Stimulated activated CD4-positive, alpha-beta T cell treated with anti-CD3 and anti-CD28 coated beads, Interleukin-15, amount 100 ng/mL, for 24 hours (primary cell): Measurements from ENCODE around the gene FBXL17.

Experiments used
- DNase-seq: peaks from one replicate; pipeline ENCODE4 v3.0.0-alpha.2; 2020

The FBXL17 gene

DNA sequence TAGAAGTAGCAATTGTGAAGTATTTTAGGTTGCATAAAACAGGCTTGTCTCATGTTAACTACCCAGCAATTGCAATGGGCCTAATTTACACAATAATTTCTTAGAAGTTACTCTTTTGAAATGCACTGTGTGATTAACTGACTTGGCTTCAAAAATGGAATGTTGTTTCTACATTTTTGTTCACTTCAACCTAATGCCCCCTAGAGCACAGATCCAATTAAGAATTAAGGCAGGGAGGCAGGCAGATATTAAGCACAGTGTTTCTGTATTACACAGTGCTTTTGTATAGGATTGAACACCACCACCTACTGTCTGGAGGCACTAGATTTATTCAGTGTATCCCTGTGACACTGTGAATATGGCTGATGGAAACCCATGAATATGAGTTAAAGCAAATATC is 302.1 kb downstream of the FBXL17 start:
- no peak for DNase-seq

DNA sequence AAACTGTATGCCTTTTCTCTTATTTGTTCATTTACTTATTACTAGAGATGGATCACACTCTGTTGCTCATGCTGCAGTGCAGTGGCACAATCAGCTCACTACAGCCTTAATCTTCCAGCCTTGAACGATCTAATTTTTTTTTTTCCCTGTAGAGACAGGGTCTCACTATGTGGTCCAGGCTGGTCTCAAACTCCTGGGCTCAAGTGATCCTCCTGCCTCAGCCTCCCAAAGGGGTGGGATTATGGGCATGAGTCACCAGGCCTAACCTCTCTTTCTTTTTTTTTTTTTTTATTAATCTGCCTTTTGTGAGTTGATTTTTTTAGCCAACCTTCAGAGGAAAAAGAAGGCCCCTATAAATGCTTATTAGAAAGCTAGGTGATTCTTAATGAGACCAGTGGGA is 303.0 kb downstream of the FBXL17 start:
- no peak for DNase-seq

DNA sequence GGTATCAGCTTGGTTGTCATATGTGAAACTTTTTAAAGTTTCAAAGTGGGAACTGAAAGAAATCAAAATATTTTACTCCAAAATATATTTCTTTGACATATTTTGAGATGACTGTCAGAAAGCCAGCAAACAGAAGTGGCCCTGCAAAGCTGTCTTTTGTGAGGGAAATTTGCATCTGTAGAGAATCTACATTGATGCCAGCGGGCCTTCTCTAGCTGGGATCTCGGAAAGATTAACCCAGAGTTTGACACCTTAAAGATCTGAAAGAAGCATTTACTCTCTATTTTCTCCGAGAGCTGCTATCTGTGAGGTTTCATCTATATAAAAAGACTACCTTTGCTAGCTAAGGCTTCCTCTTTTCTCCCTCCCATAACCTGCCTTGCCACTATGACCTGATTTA is 303.6 kb downstream of the FBXL17 start:
- DNase-seq = no peak

DNA sequence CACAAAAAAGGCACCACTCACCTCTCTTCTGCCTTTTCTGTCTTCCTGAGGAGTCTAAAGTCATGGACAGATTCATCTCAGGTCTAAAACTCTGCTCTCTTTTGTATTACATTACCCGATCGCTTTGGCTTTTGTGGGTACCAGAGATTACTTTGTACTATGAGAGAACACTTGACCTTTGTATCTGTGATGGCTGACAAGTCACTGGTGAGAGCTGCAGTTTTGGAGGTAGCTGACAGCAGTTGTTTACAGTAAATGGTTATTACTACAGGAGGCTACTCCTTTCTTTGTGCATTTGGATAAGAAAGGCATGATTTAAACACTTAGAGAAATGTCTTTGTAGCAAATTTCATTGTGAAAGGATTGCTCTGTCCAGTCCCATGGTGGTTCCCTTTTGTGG is 307.3 kb downstream of the FBXL17 start:
- DNase-seq = no peak

DNA sequence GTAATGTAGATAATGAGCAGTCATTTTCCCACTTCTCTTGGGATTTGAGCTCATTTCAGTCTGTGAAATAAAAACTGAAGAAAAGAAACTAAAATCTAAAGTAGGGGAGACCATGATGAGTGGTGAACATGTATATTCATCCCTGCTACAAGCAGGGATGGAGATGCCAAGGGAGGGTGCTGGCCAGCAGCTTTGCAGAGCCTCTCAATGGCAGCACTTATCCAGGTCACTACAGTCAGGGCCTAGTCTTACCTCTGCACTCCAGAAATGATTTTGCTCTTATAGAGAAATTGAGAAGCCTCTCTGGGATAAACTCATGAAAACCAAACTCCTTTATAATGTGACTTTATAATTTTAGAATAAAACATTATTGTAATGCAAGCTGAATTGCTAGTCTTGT is 317.6 kb downstream of the FBXL17 start:
- DNase-seq = no peak

DNA sequence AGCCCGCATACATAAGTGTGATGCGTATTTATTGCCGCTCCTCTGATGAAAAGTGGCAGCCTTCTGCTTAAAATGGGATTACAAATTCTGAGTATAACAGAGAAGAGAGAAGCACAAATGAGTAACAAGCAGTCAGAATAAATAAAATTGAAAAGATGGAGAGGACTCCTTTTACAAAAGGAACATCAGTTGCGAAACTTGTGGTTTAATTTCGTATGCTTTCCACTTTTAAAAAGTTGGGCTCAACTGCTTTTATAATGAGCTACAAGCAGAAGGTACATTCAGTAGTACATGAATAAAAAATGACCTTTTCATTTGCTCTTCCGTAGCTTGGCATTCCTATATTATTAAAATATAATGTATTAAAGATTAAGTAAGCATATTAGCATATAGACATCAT is 320.0 kb downstream of the FBXL17 start:
- DNase-seq = no peak

DNA sequence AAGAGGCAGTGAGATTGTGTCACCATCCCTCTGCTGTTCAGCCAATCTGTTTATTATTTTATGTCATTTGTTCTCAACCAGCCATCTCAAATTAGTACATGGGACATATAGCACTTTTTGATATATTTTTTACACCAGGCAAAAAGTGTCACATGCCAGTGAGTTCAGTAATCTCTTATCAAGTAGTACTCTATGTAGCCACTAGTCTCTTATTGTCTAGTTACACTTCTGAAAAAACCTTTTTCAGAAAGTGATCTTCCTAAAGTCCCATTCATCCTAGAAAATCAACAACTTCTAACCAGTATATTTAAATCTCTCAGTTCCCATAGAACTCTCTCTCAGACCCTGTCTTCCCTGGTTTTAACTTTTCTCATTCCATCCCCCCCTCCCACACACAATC is 321.6 kb downstream of the FBXL17 start:
- DNase-seq = no peak

DNA sequence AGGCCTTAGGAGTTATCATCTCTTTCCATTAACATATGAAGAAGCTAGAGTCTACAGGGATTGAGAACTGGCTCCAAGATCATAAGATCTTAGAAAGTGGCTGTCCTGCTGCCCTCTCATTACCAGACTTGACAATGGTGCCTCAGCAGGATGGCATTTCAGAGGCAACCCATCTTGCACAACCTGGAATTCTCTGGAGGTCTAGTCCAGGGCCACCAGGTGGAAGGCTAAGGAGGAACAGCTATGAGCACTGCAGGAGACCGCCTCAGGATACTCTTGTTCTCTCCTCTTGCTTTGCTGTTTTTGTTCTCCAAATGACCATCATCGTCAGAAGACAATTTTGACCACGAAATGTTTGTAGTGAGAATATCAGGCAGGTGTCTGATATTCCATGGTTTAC is 322.6 kb downstream of the FBXL17 start:
- DNase-seq = no peak

DNA sequence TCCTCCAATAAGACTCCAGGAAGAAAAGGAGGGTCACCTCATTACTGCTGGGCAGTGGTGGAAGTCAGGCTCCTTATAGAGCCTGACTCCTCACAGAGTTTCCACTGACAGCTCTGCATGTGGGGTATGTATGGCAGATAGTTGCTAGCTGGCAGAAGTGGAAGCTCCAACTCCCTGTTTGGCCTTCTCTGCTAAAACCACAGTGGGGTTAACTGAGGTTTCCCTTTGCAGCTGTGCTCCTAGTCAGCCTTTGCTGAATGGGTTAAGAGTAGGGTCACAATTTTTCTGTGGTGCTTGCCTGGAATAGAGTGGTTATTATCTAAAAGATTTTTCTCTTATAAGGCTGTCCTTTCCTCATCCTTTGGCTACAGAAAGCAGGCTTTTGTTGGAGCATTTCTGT is 327.5 kb downstream of the FBXL17 start:
- DNase-seq = no peak

DNA sequence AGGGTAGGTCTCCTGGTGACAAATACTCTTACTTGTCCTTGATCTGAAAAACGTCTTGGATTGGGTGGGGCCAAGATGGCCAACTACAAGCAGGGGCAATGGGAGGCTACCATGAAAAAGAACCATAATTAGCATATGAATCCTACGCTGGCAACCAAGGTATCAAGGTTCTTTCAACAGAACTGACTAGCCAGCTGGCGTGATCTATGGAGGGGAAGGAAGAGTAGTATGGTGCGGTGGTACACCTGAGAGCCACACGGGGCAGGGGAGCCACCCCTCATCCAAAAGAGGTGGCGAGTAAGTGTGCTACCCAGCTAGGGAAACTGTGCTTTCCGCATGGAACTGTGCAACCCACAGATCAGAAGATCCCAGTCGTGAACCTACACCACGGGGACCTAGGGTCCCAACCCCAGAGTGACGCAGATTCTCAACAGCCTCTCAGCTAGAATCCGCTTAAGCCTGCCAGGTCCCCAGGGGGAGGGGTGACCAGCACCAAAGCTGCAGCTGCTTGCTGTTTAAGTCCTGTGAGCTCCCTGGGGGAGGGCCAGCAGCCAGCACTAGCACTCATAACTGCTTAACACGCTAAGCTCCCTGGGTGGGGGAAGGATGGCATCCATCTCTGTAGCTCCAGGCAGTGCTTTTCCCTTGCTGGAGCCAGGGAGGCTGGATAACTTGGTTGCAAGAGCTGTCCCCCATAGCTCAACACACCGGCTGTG is 334.8 kb downstream of the FBXL17 start:
- no peak for DNase-seq

DNA sequence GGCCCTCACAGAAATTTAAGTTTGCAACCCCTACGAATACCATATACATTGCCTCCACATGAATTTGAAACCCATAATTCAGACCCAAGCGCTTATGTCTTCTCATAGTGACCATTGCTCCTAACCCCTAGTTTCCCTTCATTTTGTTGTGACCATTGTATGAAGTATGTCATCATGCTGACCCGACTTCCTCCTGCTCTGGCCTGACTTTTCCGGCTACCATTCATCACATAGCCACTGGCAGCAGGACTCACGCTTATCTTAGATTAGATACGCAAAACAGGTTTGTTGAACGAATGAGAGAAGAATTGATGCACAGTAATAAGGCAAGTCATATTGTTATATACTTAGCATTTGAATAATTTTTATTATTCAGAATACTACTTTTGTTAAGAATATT is 345.4 kb downstream of the FBXL17 start:
- no peak for DNase-seq

DNA sequence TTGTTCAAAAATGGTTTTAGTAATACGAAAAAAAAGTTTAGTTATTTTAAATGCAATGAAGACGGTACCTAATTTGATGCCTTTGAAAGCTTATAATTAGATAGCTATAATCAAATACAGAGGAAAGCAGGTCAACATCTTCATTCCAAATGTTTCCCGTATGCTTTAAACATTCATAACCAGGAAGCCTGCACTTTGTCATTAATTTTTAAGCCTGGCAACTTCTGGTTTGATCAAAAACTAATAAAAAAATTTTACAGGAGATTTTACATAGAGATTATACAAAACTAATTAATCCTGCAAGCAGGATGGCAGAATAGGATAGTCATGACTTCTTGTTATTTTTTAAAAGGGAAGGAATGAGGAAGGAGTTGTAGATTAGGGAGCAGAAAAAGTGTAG is 353.0 kb downstream of the FBXL17 start:
- DNase-seq = no peak

DNA sequence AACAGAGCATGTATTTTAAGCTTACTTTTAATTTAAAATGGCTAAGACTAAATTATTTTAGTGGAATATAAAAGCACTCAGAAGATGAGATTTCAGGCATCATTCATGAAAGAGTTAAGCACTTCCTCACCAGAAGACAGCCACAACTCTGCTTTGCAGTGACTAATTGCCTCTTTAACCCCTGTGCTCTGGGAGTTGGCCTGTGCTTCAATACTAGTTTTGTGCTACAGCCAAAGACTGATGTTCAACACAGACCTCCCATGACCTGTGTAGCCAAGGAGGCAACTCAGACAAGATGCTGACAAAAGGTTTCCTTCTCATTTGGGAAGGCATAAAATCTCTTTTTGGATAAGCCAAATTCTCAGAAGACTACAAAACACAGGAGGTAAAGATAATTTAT is 353.5 kb downstream of the FBXL17 start:
- DNase-seq = no peak

DNA sequence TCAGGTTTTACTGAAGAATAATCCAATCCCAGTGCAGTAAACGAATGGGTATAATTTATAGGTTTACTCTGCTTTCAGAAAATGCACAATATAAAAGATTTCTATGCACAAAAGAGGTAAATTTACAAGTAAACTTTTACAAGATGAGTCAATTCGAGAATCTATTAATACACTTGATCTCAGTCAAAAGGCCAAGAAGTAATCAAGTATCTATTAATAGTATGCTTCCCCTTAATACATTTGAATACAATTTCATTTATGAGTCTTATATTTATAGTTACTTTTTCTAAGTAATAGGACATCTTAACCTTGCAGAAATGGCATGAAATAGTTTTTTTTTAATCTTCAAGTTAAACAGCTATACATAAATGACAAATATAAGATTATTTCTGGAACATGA is 355.9 kb downstream of the FBXL17 start:
- no peak for DNase-seq

DNA sequence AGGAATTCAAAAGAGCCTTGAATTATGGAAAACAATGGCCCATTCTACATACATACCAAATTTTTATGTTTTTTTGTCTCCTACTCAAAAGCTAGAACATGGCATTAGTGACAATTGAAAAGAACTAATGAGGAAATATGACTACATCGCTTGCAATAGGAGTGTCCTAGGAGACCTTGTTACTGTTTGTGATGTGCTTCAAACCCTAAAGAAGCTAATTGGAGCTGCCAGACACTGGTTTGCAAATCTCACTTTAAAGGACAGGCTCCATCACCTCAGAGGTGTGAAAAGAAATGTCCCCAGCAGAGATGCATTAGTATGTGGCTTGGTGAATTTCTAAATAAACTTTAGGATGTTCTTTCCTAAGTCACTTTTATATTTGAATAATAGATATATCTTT is 356.9 kb downstream of the FBXL17 start:
- DNase-seq = no peak

DNA sequence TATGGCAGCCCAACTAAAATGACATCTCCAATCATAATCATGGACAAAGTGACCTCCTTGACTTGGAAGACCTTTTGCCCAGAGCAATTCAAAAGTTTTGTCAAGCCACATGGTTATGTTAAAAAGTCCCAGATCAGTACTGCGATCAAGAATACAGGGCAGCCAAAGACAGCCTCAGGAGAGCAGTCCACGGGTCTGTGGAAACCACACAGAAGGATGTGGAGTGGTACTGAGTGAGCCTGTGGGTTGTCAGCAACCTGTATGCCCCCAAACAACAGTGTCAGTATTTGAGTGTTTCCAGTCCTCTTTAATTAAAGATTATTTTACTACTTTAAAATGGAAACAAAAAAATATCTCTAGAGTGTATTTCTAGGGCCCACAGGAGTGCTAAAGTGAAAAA is 365.8 kb downstream of the FBXL17 start:
- no peak for DNase-seq

DNA sequence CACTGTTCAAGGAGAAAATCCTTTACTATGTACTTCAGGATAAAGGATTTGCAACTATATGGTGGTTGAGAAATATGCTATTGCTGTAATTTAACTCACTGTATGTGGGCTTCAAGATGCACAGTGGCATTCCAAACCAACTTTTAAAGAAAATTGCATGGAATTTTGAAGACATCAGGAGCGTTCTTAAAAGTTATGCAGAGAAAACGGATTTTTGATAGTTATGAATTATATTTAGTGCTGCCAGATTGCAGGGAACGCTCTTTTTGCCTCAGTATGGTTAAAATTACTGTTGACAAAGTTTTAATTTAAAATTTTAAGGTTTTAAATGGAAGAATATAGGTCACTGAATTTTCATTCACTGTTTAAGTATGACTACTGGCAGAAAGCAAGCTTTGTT is 375.1 kb downstream of the FBXL17 start:
- DNase-seq = no peak

DNA sequence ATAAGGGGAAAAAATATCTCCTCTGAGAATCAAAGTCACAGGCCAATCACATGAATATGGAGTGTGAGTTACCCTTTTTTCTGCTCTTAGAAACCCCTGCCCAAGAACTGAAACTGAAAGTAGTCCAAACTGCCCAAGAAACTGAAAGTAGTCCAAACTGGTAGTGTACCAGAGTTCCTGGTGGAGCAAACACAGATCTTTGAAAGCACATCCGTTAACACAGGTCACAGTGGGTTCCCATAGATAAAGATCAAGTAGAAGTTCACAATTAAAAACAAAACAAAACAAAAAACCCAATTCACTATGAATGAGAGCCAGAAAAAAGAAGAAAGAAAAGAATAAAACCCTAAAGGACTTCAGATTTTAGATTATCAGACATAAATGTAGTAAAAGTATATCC is 378.7 kb downstream of the FBXL17 start:
- DNase-seq = no peak

DNA sequence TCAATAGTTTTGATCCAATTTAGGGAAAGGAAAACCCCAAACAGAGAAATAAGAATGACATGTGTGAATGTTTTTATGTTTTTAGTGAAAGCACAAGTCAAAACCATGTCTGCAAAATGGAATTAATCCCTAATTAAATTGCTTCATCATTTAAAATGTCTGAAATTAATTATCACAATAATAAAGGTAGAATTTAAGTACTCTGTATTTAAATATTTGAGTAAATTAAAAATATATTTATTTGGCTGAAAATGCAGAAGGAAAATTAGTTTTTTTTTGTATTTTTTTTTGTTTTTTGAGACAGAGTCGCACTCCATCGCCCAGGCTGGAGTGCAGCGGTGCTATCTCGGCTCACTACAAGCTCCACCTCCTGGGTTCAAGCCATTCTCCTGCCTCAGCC is 380.7 kb downstream of the FBXL17 start:
- no peak for DNase-seq

DNA sequence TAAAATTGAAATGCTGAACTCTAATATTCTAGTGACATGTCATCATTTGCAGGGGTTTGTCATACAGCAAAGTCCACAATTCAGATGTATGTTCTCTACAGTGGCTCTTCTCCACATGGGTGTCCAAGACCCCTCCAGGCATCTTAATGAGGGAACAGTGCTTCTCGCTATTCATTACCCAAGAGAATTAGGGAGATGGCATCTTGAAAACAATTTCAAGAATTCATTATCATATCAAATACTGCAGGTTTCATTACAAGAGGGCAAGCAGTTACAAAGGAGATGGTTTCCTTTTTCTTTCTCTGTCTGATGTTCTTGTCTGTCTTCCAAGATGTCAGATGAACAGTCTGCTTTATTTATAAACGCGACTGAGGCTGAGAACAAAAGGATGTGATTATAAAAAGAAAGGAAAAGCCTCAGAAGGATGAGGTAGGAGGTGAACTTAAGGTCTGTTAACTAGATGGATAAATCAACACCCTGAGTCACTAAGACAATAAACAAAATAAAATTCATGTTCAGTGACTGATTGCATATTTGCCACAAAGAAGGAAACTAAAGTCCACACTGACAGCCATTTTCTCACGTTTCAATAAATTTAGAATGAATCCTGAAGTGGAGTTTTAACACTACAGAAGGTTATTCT is 384.4 kb downstream of the FBXL17 start:
- no peak for DNase-seq

DNA sequence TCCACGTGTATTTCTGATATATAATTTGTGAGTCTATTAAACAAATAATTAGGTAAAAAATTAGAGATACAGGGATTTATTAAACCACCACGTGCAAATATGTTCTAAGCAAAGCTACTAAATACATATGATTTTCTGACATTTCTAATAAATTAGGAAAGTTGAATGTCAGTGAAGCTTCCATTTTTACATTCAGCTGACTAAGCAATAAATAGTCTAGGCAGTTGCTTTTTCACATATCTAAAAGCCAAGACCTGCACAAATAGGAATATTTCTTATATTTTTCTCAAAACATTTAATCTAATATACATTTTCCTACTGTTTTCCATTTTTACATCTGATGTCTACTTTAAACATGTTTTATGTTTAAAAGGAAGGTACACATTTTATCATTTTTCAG is 388.6 kb downstream of the FBXL17 start:
- no peak for DNase-seq

DNA sequence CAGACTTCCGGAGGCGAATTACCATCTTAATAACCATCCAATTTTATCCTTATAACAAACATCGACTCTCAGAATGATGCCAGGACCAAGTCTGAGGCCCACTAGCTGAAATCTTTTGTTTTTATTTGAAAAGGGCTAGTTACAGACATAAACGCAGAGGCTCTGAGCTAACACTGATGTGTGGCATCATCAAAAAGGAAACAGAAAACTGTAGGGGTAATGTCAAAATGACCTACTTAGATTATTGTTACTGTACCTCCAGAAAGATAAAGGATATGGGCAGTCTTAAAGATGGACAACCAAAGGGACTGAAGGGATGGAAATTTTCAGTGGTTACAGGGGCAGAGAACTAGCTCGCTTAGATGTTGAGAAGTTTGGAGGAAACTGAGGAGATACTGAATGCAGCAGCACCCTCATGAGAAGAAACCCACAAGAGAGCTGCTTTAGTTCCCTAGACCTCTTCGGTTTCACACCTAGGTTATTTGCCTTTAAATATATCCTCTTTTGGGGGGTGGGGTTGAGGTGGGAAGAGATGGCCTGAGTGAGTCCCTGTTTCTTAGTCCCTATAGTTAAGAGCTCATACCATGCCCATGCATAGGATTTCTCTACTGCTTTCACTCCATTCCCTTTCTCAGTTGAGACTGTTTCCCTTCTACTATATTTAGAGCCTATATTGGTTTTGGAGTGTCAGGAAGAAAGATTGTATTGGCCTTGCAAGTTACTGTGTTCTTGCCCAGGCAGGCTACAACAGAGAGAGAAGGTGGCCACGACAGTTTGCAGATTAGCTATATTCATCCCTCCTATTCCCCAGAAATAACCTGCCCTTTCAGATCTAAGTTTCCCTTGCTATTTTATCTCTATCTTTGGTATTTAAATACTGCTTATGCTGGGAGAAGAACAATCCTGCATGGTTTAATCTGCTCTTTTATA is 390.8 kb downstream of the FBXL17 start:
- DNase-seq = no peak

DNA sequence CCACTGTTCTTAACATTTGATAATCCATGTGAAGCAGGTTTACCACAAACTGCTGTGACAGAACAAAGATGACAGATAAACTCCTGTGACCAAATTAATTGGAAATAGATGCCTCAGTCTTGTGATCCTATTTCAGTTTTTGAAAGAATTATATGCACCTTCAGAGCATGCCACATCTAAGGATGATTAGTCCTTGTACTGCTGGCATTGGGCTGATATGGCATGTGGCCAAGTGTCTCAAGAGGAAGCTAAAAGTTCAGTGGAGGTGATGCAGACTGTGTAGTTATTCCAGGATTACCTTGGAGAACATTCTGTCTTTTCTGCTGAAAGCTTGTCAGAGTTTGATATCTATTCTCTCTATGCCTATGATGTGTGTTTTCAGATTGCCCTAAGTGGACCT is 396.8 kb downstream of the FBXL17 start:
- DNase-seq = no peak
